ENCODE results near the gene PYY.
"Not testable (repeated sequence)": the region's sequence is repeated elsewhere in the genome, so short reads cannot be mapped to it uniquely, and the experiment has no call there.

Gene PYY

GRCh38 chr17:43942051-43942685, 11.6 kb downstream of the PYY start, which contains the start of gene PPY:
Gene PPY, minus strand, starts transcription at chr17:43942476. Its CDS starts 822 bp downstream, at chr17:43941654.
- no peak for DNase-seq

- DNase-seq, result no peak
Observed at GRCh38 chr17:43940630-43941029, 13.1 kb downstream of the PYY start.

GRCh38 chr17:43939886-43940285, 13.9 kb downstream of the PYY start:
- no peak for DNase-seq

GRCh38 chr17:43939452-43939851, 14.3 kb downstream of the PYY start:
- not testable (repeated sequence) for DNase-seq

GRCh38 chr17:43938838-43939182, 14.9 kb downstream of the PYY start:
- DNase-seq, result no peak

GRCh38 chr17:43936434-43936833, 17.3 kb downstream of the PYY start:
- no peak for DNase-seq

GRCh38 chr17:43935926-43936261, 17.8 kb downstream of the PYY start:
- DNase-seq, result no peak

- no peak for DNase-seq
Observed at GRCh38 chr17:43935204-43935925, 18.4 kb downstream of the PYY start.

- no peak for DNase-seq
Observed at GRCh38 chr17:43932923-43933322, 20.8 kb downstream of the PYY start.

GRCh38 chr17:43932357-43932756, 21.4 kb downstream of the PYY start:
- no peak for DNase-seq

GRCh38 chr17:43931062-43931571, 22.6 kb downstream of the PYY start:
- no peak for DNase-seq

GRCh38 chr17:43928609-43929008, 25.1 kb downstream of the PYY start:
- no peak for DNase-seq

GRCh38 chr17:43927929-43928328, 25.8 kb downstream of the PYY start:
- not testable (repeated sequence) for DNase-seq

- no peak for DNase-seq
Observed at GRCh38 chr17:43927060-43927864, 26.5 kb downstream of the PYY start.

- no peak for DNase-seq
Observed at GRCh38 chr17:43924558-43924957, 29.2 kb downstream of the PYY start.

GRCh38 chr17:43920500-43921095, 33.1 kb downstream of the PYY start:
- no peak for DNase-seq

GRCh38 chr17:43918026-43918389, 35.7 kb downstream of the PYY start:
- no peak for DNase-seq

GRCh38 chr17:43917348-43918025, 36.3 kb downstream of the PYY start:
- DNase-seq, result no peak

GRCh38 chr17:43917016-43917347, 36.8 kb downstream of the PYY start:
- no peak for DNase-seq

GRCh38 chr17:43916385-43916784, 37.4 kb downstream of the PYY start:
- no peak for DNase-seq

- no peak for DNase-seq
Observed at GRCh38 chr17:43915559-43915958, 38.2 kb downstream of the PYY start.

- DNase-seq, result no peak
Observed at GRCh38 chr17:43914451-43914850, 39.3 kb downstream of the PYY start.

GRCh38 chr17:43913584-43913983, 40.2 kb downstream of the PYY start:
- DNase-seq, result no peak

All from DMS79 (cell line).